Germinal center (tissue), 1 donor: ENCODE data around the gene KMO.
A peak's percentile ranks its signal among the peaks of the same experiment; 100 is the strongest.

Source experiments
- DNase-seq: peaks from one replicate; pipeline ENCODE4 v3.0.0; 2012; ENCODE audit warnings: mixed read lengths, low spot score

KMO gene

DNA sequence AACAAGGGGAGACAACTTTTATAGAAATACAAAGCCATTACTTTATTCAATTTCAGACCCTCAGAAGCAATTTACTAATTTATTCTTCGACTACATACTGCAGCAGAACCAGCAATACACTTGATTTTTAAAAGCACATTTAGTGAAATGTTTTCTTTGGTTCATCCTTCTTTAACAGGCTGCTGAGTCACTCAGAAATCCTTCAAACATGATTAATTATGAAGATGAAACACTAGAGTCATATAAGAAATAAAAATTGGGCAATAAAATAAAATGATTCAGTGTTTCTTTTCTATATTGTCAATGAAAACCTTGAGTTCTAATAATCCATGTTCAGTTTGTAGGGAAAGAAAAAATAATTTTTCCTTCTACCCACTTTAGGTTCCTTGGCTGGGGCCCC lies 61.0 kb downstream of the KMO start:
- DNase-seq, result no peak

DNA sequence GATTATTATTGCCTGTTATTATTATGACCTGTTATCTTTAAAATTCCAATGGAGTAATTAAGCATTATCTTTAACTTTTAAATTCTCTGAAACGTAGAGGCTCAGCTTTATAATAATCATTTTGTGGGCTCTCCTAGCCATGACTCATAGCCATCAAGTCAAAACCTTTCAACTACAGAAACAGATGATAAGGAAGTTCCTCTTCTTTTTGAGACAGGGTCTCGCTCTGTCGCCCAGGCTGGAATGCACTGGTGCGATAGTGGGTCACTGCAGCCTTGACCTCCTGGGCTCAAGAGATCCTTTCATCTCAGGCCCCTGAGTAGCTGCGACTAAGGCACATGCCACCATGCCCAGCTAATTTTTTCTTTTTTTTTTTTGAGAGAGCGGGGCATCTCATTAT lies 64.5 kb downstream of the KMO start:
- no peak for DNase-seq

DNA sequence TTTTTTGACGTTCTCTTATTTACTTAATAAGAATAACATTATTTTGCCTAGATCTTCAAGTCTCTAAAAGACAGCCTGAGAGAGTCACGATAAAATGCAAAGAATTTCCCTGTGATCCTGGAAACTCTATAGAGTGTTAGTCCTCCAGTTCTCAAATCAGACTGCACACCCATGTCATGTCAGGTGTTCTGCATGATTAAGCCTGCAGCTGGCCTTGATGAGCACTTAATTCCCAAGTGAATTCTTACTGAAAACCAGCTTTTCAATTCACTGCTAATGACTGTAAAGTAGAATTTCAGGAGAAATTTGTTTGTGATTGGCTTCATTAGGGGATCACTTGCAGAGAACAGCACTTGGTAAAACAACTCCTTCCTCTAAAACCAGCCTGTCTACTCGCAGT lies 66.1 kb downstream of the KMO start:
- peak; percentile 16 for DNase-seq

DNA sequence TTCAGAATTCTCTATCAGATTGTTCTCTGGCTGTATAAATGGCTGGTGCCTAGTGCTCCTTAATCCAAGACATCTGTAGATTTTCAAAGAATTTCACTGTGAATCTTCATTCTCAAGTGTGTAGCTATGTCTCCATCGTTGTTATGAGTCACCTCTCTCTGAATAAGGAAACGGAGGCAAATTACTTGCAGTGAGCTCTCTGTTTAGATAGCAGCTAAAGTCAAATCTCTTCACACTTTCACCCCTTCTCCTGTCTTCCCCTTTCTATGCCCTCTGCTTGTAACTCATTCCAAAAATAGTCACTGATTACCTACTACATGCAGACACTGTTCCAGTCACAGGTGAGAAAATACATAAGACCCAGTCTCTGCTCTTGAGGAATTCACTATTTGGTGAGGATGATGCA lies 68.3 kb downstream of the KMO start:
- DNase-seq, result peak; percentile 35

DNA sequence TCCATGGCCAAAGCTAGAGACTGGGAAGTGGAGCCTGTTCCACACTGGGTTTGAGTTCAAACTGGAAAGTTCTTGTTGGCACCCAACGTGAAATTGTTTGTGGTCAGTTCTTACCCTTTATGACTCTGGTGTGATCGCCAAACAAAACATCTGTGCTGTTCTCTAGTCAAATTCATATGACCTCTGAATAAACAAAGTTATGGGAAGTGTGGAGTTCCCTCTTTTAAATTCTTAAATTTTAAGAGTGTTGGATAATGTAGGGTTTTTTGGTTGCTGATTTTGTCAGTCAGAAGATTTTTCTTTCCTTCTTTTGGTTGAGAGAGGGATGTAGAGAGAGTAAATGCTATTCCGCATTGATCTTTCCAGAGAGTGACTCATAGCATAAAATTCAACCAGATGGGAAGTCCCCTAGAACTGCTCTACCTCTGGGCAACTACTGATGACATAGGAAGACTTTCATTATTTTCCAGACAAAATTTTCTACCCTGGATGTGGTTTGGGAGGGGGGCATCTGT lies 71.6 kb downstream of the KMO start:
- DNase-seq, result no peak

DNA sequence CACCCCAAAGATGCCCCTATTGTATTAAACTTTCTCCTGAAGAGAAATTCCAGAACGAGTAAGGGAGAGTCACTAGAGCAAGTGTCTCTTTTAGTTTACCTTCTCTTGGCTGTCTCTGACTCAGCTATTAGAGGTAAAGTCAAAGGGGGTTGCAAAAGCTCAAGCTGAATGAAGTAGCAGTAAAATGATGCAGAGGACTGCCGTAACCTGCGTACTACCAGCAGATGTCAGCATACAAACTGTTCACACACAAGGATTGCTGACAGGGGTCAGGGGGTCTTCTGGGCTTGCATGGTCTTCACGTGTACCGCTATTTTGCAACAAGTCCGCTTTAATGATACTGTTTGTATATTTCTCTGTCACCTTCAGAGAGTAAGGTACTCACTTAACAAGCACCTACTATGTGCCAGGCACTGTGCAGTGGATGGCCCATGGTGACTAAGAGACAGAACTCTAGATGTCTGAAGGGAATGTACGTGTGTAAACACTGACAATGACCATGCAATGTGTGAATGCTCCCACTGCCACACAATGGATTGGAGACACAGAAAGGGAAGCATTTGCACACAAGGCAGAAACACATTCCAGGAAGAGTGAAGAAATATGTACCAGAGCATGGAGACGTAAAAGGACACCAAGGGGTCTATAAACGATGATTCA lies 73.1 kb downstream of the KMO start:
- DNase-seq, result peak; percentile 5

DNA sequence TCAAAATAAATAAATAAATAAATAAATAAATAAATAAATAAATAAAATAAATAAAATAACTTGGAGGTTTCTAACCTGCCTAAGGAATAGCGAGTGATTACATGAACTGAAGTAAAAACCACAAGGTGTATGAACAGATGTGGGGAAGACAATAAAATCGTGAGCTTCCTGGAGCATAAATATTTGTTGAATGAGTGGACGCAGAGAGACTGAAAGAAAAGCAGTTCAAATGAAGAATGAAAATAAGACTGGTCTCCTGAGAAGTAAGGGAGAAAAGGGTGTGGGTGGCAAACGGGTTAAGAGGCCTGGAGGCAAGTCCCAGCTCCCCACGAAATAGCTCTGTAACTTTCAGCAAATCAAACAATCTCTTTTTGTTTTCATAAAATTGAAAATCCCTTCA lies 74.4 kb downstream of the KMO start:
- DNase-seq, result no peak

DNA sequence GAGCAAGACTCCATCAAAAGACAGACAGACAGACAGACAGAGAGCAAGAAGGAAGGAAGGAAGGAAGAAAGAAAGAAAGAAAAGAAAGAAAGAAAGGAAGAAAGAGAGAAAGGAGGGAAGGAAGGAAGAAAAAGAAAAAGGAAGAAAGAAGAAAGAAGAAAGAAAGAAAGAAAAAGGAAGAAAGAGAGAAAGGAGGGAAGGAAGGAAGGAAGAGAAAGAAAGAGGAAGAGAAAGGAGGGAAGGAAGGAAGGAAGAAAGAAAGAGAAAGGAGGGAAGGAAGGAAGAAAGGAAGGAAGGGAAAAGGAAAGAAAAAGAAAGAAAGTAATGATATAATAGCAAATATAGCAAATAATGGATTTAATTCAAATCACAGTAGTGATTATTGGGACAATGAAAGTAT lies 75.3 kb downstream of the KMO start:
- DNase-seq, result no peak

DNA sequence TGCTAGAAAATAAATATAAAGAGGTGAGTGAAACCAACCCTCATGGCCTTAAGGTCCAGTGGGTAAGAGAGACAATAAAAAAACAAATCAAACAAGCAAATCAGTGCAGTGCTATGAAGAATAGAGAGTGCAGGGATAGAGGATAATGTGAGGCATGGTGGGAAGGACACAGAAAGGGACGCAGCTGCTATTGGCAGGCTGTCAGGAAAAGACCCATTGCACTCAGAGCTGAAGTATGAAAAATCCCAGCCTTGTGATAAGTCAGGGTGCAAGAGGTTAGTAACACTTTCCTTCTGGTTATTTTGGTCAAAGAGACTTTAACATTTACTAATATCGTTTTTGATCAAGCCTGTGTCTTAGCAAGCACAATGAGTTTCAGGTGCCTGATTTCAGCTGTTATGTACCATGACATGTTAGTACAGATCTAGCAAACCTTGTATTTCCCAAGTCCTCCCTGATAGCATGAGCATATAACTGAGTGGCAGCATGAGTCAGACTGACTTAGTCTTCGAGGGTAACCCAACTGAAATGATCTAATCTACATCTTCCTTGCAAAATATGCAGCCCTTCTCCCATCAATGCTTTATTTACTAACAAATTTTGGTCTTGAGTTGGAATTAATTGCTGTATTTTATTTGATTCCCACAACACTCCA lies 76.3 kb downstream of the KMO start:
- DNase-seq, result no peak

DNA sequence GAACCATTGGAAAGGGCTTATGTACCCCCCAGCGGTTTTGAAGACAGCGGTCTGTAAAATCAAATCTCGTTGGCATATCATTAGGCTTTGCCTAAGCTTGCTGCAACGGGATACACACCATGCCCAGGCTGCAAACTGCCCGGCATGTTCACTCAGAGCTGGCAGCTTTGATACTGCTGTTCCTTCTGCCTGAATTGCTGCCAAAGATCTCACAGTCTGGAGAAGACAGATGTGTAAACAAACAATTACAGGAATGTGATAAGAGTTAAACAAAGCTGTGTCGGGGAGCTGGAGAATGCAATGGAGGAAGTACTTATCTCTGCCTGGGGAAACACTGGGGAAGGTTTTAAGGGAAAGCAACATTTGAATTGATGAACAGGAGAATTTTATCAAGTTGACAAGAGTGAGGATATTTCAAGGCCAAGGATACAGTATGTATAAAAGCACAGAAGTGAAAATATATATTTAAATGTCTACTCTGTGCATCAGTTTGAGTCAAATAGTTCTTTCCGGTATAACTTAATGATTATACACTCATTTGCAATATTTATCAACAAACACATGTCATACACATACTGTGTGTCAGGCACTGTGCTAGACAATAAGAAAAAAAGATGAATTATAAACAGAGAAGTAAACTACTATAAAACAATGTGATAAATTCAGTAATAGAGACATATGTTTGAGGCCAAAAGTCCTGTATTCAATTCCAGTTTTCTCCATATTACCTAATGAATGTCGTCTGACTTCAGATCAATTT lies 78.1 kb downstream of the KMO start:
- DNase-seq, result no peak

DNA sequence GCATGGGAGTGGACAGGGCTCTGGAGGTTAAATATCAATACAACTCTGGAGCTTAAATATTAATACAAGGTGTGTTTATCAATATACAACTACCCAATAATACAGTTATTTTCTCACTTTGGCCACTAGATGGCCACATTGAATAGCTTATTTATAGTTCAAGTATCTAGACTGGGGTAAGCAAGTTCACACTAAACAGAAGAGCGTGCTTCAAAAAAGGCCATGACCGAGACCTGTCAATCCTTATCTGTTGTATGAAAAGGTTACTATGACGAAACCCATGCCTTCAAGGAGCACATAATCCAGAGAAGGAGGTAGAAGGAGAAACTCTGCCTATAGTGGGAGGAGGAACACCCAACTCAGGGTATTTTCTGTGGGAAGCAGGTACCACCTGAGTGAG lies 78.9 kb downstream of the KMO start:
- peak; percentile 49 for DNase-seq

DNA sequence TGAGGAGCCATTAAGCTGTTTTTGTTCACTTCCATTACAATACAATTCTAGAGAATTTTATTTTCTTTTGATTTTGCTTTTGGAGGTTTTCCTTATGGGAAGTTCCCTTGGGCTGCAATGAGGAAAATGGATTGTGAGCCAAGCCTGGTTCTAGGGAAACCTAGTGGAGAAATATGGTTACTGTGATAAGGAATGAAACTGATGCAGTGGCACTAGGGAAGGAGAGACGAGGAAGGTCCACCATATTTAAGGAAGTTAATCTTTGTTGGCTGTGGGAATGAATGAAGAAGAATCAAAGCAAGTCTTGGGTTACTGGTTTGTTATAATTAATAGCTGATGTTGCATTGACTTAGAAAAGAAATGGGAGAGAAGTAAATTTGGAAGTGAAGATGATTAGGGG lies 79.6 kb downstream of the KMO start:
- no peak for DNase-seq

DNA sequence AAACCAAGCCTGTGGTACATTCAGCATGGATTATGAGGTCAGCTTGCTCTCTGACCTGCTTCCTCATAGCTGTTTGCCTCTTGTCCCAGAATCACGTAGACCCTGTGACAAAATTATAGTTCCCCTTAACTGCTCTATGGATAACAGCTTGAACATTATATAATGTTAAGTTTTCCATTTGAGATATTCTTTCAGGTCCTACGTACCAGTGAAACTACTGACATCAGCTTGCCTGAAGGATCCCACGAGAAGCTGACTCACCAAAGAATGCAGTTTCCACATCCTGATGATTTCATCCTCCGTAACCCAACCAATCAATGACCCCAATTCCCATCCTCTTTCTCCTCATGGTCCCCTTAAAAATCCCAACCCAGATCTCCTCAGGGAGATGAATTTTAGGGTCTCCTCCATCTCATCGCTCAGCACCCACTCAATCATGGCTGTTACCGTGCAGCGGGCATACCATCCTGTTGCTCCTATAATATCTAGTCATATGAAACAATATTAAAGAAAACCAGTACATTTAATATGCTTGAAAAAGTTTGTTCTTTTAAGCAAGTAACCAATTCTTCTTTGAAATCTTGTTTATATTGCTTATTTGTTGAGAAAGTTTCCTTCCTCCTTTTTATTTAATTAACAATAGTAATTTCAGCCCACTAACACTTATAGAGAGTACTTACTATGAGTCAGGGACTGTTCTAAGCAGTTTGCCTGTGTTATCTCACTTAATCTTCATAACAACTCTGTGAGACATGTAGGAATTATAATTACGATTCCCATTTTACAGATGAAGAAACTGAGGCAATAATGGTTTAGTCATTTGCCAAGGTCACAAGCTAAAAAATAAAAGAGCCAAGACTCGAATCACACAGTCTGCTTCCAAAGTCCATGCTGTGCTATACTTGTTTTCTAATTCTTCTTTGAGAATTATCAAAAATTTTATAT lies 80.6 kb downstream of the KMO start:
- no peak for DNase-seq

DNA sequence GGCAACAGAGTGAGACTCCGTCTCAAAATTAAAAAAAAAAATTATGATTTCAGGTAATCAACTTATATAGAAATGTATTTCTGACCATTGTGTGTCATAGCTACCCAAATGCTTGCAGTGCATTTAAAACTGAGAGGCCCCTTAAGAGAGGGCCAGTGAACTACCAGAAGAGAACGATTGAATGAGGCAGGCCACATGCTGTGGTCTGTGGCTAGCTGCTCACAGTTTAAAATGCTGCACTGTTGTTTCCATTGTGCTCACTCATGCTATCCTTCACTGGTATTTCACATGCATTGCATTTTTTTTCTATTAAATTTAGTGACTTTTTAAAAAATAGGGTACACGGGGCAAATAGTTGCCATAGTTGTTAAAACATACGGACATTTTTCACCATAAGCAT lies 82.0 kb downstream of the KMO start:
- DNase-seq, result no peak

DNA sequence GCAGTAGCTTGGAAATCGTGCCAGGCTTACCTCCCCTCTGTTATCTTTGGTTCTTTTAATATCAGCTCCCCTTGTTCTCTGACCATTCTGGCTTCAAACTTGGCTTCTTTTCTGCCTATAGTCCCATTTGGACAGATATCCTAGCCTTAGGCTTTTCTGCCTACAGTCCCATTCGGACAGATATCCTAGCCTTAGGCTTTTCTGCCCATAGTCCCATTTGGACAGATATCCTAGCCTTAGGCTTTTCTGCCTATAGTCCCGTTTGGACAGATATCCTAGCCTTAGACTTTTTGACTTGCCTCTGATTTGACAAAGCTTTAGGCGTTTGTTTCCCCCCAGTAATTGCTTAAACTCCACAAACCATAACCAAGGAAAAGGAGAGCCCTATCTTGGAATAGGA lies 82.4 kb downstream of the KMO start:
- no peak for DNase-seq

DNA sequence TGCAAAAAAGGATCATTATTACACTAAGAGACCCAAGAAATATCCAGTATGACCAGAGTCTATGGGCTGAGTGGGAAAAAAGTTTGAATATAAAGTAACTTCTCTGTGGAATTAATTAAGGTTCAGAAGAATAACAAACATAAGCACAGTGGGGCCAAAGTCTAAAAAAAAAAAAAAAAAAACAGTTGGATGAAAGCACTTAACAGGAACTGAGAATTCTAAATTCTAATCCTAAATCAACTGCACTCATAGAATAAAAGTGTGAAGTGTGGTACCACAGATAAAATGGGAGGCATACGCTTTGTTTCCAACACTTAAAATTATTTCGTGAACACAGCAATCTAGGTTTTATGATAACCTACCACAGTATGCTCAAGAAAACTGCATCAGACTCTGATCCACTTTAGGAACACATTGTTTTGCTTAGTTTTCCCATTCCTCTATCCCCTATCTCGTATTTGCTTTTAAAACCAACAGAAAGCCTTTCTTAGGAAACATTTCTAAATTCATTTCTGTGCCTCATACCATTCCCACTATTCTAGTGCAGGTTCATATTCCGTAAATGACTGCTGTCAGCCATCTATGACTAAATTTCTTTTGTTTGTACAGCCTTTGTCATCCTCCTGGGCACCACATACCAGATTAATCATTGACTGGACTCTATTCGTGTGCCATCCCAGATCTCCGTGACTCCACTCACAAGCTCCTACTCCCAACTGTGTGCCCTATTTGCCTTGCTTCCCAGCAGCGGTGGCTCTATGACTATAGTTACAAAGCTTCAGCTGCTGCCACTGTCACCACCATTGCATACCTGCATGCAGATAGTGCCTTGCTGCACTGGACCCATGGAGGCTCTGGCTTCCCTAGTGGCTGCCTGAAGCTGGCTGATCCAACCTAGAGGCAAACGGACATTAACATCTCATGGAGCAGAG lies 83.1 kb downstream of the KMO start:
- DNase-seq, result no peak

DNA sequence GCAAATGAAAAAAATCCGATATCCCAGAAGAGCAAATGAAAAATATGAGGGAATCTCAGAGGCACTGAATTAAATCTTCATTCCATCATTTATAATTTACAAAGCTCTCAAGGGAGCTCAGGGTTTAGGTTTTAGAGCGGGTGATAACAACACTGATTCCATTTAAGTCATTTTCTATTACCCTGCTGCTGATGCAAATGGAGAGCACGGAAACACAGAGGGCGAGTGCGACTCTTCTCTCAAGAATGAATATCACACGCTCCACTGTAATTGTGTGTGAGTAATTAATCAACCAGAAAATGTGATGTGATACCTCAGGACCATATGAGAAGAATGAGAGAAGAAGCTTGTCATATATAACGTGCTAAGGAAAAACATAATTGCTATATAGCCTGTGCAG lies 85.2 kb downstream of the KMO start:
- no peak for DNase-seq

DNA sequence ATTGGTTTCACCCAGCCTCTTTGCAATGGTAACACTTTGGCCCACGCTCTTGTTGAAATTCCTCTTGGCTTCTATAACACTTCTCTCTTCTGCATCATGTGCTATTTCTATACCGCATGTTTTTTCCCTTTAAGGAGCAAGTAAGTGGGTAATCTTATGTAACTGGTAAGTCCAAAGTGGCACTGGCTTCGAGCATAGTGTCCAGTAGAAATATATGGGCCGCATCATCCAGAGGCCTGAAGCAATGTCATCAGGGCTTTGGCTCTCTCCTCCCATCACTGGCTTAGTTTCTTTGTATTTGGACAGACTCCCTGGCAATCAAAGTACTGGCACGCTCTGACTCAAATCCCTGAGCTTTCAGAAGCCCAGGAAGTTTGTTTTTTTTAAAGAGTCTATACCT lies 90.5 kb downstream of the KMO start:
- DNase-seq, result no peak

DNA sequence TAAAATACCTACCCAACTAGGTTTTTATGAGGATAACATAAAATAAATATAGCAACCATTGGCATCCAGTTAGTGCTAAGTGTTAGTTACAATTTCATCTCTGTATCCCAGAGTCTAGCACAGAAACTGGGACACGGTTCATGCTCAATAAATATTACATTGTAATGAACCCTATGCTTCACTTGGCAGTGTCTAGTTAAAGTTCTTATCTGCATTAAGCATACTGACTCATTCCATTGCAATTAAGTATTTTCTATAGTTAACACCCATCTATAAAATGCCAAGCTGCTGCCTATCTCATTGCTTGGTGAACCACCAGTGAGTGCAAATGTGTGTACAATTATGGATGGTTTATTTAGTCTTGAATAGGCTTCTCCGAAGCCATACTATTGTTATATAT lies 92.8 kb downstream of the KMO start:
- DNase-seq, result no peak

DNA sequence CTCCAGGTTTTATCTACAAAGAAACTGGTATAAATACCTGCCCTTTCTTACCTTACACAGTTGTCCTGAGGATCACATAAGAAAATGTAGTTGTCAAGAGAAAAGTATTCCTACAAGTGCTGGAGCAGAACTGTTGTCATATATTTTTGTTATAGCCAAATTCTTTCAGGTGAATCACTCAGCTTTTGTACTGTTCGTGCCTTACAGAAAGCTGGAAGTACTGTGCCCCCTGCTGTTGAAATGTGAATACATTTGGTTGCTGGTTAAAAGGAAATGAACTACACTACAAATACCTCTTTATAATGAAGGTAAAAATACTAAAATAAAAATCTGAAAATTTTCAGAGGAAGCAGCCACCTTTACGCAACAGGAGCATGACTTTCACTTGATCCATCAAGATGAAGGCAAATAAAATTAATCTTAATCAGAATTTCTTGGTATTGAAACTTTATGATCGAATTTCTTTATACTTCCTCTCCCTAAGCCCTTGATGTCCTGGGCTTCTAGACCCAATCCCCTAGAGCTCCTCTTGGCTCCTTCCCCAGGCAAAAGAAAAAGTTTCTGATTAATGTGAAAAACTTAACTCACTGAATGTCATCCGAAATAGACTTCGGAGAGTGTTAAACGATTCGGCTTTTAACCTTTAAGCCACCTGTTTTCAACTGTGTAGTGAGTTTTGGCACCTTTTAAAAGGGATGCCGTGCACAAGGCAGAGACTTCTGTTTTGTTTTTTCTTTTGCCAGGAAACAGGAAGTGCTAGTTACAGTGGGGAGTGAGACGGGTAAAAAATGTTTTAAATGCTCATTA lies 95.5 kb downstream of the KMO start:
- peak; percentile 50 for DNase-seq
